ENCODE results near the gene PAK2.

DNA sequence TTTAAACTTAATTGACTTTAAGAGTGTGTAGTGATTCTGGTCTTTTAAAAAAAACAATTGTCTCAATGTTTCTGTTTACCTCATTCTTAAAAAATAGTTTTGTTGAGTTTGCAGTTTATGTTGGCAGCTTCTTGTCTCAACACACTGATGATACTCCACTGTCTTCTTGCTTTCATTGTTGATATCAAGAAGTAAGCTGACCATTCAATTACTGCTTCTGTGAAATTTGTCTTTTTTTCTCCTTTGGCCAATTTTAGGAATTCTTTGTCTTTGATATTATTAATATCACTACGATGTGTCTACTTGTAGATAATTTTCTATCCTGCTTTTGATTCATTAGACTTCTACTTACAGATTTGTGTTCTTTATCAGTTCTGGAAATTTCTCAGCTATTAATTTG is 31.4 kb downstream of the PAK2 start:
- TF ChIP-seq POLR2A (IDR thresholded peaks at IDR 0.05), result no peak
- TF ChIP-seq, protein P1, sequence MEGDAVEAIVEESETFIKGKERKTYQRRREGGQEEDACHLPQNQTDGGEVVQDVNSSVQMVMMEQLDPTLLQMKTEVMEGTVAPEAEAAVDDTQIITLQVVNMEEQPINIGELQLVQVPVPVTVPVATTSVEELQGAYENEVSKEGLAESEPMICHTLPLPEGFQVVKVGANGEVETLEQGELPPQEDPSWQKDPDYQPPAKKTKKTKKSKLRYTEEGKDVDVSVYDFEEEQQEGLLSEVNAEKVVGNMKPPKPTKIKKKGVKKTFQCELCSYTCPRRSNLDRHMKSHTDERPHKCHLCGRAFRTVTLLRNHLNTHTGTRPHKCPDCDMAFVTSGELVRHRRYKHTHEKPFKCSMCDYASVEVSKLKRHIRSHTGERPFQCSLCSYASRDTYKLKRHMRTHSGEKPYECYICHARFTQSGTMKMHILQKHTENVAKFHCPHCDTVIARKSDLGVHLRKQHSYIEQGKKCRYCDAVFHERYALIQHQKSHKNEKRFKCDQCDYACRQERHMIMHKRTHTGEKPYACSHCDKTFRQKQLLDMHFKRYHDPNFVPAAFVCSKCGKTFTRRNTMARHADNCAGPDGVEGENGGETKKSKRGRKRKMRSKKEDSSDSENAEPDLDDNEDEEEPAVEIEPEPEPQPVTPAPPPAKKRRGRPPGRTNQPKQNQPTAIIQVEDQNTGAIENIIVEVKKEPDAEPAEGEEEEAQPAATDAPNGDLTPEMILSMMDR (IDR thresholded peaks at IDR 0.05), result no peak
